Muscle of arm (tissue), 14 donors: ENCODE measurements around the gene DEFB131A. TPM values are rescaled to one million over a fixed set of nuclear protein-coding genes. Genes with fewer than 3 reads are reported as not detected.
"Not testable (repeated sequence)": the region's sequence is repeated elsewhere in the genome, so short reads cannot be mapped to it uniquely, and the experiment has no call there.

Source experiments
- DNase-seq: peaks from one replicate; pipeline ENCODE4 v3.0.0-alpha.2; 2013
- long read RNA-seq, 11 donors: transcript quantifications; one replicate each; lab custom pipeline, GENCODE V29; 2026
- polyA plus RNA-seq, 12 donors: library from polyadenylated mRNA; unstranded; fragments of 120-200 nt; gene quantifications; one replicate each; pipeline ENCODE4 v1.2.1, GENCODE V29; 2013; ENCODE audit not compliant: insufficient read length in 12 of 12

Gene DEFB131A, protein sequence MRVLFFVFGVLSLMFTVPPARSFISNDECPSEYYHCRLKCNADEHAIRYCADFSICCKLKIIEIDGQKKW
- not detected for polyA plus RNA-seq
- long read RNA-seq, donor 1: 0 reads
- long read RNA-seq, donor 2: 0 reads
- long read RNA-seq, donor 3: 0 reads
- long read RNA-seq, donor 4: 0 reads
- long read RNA-seq, donor 5: 0 reads
- long read RNA-seq, donor 6: 0 reads
- long read RNA-seq, donor 7: 0 reads
- long read RNA-seq, donor 8: 0 reads
- long read RNA-seq, donor 9: 0 reads
- long read RNA-seq, donor 10: 0 reads
- long read RNA-seq, donor 11: 0 reads

DNA sequence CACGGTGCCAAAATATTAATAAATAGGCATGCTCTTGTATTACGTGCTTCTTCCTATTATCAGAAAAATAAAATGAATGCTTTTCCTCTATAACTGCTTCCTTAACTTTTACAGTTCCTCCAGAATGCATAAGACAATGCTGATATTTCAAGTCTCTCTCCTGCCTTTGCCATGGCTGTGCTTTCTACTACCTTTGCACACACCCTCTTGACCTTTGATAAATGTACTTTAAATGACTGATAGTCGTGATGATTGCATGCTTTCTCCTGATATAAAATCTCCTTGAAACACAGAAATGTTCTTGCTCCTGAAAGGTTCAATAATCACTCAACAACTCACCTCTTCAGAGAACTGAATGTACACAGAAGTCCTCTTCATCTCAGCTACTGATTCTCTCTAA lies at the start of gene DEFB131A:
Gene DEFB131A (plus strand): TSS at position 301 of the 400 bp plus-strand sequence. CDS start 120 bp downstream, outside the sequence.
- not testable (repeated sequence) for DNase-seq

DNA sequence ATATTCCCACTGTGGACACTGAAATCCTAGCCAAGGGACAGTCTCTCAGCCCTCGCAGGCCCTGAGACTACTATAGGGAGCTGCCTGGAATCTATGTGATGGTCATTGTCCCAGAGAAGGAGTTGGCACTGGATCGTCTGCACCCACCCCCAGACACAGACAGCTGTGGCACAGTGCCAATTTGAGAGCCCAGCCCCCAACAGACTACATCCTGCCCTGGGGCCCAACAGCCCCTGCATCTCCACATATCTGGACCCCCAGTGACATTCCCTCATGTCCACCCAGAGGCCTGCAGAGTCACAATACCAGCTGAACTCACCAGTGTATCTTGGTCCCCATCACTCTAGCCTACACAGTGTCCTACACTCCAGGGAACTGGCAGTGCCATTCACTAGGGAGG lies 38.4 kb upstream of the DEFB131A start:
- not testable (repeated sequence) for DNase-seq

DNA sequence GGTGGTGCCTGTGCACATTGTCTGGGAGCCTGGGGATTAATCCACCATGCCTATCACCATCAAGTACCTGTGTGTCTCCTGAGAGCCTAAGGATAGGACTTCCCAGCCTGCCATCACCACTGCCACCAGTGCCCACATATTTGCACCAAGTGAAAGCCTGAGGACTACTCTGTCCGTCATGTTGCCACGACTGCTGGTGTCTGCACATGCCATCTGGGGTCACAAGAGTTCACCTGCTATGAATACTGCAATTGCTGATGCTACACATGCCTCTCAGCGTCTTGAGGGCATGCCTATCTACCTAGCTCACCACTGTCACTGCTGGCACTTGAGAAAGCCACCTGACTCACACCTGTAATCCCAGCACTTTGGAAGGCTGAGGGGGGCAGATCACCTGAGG lies 37.7 kb upstream of the DEFB131A start:
- DNase-seq: not testable (repeated sequence)

DNA sequence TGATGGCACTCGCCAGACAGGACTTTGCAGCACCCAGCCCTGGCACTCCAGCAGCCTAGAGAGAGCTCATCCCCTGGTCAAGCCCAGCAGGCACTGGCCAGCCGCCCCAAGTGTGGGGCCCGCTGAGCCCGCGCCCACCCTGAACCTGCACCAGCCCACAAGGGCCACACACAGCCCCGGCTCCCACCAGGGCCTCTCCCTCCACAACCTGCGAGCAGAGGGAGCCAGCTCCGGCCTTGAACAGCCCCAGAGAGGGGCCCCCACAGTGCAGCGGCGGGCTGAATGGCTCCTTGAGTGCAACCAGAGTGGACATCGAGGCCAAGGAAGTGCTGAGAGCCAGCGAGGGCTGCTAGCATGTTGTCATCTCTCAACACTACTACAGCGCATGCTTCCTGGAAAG lies 34.4 kb upstream of the DEFB131A start:
- DNase-seq: no peak

DNA sequence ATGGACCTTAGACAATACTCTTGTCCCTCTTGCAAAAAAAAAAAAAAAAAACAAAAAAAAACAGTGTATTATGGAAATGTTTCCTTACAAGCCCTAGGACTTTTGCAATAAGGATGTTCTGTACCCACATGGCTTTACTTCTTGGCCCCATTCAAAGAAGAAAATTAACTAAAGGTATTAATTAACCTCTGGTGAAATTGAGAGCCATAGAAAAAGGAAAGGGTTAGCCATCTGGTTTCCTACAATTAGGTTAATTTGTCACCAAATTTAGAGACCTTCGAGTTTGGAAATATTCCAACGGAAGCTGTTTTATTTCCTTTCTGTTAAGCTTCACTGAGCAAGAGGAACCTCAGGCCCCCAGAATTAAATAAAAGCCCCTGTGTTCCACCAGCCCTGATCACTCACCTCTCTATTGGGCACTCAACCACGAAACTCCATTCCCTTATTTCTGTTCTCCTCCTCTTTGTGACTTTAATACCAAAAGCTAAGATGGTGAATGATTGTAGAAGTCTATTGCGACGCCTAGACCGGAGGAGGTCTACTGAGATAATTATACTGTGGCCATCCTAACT lies 22.2 kb upstream of the DEFB131A start:
- not testable (repeated sequence) for DNase-seq

DNA sequence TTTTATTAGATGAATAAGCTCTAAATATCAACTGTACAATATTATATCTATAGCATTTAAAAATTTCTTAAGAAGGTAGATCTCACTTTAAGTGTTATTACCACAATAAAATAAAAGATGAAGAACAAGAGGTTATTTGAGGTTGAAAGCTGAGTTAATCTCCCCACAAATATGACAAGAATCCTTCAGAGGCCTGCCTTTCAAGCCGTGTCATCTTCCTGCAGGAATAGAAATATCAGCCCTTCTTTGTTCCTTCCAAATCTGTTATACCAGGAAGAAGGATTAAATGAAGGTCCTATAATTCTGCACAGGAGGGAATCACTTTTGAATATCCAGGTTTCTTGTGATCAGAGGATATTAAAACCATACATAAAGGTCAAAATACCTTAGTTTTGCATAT lies 18.3 kb upstream of the DEFB131A start:
- DNase-seq: not testable (repeated sequence)

DNA sequence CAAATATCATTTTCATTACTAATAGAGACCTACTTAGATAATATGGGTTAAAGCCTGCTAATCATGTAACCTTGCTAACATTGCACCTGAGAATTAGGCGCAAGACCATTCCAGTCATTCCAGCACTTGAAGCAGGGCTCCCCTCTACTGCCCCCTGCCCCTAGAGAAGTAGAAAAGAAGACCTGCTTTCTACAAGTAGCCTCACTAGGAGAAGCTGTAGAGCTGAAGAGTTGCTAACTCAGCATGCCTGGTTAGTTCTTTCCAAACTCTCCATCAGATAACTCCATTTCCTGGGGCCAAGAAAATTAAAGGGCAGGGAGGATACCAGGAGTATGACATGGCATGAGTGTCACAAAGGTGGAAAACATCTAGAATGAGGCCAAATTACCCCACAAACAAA lies 14.2 kb upstream of the DEFB131A start:
- DNase-seq: not testable (repeated sequence)

DNA sequence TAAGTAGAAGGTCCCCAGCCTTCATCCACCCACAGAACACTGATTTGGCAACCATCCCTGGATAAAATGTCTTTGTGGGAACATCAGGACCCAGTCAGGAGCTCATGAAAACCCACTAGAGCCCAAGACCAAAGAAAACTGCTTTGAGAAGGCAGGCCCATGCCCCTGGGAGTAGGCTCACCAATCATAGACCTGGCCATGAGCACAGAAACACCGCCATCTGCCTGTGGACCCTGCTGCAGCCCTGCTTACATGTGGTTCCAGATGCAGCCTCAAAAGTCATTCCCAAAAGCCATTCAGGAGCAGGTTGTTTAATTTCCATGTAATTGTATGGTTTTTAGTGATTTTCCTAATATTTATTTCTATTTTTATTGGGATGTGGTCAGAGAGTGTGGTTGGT lies 10.9 kb upstream of the DEFB131A start:
- DNase-seq: not testable (repeated sequence)

DNA sequence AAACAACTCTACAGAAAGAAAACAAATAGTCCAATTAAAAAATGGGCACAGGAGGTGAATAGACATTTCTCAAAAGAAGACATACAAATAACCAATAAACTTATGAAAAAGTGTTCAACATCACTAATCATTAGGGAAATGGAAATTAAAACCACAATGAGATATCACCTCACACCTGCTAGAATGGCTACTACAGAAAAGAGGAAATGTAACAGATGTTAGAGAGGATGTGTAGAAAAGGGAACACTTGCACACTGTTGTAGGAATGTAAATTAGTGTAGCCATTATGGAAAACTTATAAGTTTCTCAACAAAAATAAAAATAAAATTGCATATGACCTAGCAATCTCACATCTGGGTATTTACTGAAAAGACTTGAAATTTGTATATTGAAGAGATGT lies 7.5 kb upstream of the DEFB131A start:
- not testable (repeated sequence) for DNase-seq

DNA sequence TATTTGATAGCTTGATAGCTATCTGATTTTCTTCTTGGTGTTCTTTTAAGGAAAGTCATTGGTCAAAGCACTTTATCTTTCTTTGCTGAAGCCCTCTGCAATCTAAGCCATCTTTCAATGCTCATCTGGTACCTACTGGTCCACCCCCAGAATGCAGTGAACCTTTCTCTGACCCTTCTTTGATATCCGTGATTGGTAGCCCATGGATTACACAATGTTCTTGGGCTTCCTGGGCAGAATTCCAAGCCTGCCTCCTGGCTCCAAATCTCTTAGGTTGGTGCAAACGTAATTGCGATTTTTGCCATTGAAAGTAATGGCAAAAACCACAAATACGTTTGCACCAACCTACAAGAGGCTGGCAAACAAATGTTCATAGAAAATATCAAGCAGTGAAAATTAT lies 1.9 kb upstream of the DEFB131A start:
- DNase-seq: not testable (repeated sequence)

DNA sequence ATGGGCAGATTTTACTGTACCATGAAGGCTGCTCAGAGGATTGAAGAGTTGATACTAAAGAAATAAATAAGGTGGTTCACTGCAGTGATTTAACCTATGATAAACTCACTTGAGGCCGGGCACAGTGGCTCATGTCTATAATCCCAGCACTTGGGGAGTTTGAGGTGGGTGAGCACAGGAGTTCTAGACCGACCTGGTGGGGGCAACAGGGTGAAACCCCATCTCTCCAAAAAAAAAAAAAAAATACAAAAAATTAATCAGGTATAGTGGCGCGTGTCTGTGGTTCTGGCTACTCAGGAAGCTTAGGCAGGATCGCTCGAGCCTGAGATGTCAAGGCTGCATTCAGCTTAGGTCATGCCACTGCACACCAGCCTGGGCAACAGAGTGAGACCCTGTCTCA lies 467 bp downstream of the DEFB131A start:
- DNase-seq: not testable (repeated sequence)

DNA sequence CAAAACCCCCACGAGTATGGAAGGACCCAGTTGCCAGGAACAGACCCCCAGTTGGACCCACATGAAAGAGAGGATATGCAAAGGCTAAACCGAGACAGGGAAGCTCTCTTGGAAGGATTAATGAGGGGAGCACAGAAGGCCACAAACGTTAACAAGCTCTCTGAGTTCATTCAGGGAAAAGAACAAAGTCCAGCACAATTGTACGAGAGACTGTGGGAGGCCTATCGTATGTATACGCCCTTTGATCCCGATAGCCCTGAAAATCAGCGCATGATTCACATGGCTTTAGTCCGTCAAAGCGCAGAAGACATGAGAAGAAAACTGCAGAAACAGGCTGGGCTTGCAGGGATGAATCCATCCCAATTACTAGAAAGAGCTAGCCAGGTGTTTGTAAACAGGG lies 8.0 kb downstream of the DEFB131A start:
- not testable (repeated sequence) for DNase-seq

DNA sequence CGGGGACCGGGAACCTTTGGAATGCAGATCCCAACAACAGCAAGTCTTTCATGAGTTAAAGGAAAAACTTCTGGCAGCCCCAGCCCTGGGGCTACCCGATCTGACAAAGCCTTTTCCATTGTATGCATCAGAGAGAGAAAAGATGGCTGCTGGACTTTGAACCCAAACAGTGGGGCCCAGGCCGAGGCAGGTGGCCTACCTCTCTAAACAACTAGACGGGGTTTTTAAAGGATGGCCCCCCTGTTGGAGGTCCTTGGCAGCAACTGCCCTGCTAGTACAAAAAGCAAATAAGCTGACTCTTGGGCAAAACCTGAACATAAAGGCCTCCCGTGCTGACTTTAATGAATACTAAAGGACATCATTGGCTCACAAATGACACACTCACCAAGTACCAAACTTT lies 10.1 kb downstream of the DEFB131A start:
- not testable (repeated sequence) for DNase-seq

DNA sequence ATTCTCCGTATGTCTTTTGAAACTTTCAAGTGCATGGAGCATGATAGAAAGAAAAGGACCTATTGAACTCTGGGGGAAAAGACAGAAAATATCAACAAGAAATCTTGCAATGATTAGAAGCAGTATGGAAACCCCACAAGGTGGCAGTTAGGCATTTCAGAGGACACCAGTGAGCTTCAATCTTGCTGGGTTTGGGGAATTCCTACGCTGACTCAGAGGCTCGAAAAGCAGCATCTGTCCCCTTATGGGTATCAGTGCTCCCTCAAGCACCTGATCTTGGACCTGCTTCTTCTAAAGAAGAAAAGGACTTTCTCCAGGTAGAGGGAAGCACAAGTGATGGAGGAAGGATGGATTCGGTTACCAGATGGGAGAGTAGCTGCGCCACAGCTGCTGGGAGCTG lies 10.8 kb downstream of the DEFB131A start:
- not testable (repeated sequence) for DNase-seq

DNA sequence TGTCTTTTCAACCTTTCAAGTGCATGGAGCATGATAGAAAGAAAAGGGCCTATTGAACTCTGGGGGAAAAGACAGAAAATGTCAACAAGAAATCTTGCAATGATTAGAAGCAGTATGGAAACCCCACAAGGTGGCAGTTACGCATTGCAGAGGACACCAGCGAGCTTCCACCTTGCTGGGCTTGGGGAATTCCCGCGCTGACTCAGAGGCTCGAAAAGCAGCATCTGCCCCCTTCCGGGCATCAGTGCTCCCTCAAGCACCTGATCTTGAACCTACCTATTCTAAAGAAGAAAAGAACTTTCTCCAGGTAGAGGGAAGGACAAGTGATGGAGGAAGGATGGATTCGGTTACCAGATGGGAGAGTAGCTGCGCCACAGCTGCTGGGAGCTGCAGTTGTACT lies 35.3 kb downstream of the DEFB131A start:
- not testable (repeated sequence) for DNase-seq

DNA sequence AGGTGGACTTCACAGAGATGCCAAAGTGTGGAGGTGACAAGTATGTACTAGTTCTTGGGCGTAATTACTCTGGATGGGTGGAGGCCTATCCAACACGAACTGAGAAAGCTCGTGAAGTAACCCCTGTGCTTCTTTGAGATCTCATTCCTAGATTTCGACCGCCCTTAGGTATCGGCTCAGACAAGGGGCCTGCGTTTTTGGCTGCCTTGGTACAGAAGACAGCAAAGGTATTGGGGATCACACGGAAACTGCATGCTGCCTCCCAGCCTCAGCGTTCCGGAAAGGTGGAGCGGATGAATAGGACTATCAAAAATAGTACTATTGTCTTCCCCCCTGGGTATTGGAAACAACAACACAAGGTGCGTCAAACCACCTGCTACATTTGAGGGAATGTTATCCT lies 35.9 kb downstream of the DEFB131A start:
- not testable (repeated sequence) for DNase-seq

DNA sequence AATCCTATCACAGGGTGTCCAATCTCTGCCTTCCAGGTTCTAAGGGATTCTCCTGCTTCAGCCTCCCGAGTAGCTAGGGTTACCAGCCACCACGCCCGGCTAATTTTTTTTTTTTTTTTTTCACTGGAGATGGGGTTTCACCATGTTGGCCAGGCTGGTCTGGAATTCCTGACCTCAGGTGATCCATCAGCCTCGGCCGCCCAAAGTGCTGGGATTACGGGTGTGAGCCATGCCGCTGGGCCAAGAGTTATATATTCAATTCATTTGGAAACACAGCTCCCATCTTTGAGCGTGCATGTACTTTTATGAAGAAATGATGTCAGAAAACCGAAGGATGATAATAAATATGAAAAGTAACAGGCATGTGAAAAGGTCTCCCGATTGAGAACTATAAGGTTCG lies 38.7 kb downstream of the DEFB131A start:
- DNase-seq: not testable (repeated sequence)

DNA sequence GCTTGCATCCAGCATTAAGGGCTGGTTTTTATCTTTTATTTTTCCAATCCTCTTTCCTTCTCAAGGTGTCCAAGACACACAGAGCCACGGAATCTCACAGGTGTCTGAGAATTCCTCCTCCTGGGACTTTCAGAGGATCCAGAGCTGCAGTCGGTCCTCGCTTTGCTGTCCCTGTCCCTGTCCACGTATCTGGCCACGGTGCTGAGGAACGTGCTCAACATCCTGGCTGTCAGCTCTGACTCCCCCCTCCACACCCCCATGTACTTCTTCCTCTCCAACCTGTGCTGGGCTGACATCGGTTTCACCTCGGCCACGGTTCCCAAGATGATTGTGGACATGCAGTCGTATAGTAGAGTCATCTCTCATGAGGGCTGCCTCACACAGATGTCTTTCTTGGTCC lies 39.5 kb downstream of the DEFB131A start:
- DNase-seq: not testable (repeated sequence)

DNA sequence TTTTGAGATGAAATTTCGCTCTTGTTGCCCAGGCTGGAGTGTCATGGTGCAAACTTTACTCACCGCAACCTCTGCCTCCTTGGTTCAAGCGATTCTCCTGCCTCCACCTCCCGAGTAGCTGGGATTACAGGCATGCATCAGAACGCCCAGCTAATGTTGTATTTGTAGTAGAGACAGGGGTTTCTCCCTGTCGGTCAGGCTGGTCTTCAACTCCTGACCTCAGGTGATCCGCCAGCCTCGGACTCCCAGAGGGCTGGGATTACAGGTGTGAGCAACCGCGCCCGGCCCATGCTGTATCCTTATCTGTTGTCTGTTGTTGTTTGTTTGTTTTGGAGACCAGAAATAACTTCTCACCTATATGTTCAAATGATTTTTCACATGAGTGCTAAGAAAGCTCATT lies 42.7 kb downstream of the DEFB131A start:
- DNase-seq: not testable (repeated sequence)

DNA sequence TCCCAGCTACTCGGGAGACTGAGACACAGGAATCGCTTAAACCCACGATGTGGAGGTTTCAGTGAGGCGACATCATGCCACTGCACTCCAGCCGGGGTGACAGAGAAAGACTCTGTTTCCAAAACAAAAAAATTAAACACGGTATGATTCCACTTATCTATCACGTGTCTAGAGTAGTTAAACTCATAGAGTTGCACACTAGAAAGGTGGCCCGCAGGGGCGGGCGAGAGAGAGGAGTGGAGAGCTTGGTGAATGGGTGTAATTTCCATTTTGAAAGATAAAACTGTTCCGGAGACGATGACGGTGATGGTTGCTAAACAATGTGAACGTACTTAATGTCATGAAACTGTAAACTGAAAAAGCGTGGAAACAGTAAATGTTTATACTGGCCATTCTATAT lies 44.6 kb downstream of the DEFB131A start:
- DNase-seq: not testable (repeated sequence)

DNA sequence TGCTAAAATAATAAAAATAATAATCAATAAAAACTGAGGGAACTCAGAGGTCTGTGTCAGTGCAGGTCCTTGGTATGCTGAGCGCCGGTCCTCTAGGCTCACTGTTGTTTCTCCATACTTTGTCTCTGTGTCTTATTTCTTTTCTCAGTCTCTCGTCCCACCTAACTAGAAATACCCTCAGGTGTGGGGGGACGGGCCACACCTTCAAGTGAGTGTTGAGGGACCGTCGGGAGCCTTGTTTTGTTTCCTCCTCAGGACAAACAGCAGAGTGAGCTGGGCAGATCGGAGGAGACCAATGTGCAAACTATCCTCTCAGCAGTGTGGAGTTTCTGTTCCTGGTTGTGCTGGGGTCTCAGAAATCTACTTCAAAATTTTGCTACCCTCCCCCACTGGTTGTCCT lies 46.3 kb downstream of the DEFB131A start:
- not testable (repeated sequence) for DNase-seq

DNA sequence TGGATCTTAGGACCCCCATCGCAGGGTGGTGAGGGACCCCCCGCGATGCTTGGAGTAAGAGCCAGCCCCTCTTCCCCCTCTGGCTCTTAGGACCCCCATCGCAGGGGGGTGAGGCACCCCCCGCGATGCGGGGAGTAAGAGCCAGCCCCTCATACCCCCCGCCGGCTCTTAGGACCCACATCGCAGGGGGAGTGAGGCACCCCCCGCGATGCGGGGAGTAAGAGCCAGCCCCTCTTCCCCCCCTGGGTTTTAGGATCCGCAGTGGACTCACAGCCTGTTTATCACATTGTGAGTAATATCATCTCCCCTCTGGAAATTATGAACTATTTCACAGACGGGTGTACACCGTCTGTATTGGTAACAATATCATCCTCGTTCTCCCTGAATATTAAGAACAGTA lies 46.8 kb downstream of the DEFB131A start:
- DNase-seq: not testable (repeated sequence)

DNA sequence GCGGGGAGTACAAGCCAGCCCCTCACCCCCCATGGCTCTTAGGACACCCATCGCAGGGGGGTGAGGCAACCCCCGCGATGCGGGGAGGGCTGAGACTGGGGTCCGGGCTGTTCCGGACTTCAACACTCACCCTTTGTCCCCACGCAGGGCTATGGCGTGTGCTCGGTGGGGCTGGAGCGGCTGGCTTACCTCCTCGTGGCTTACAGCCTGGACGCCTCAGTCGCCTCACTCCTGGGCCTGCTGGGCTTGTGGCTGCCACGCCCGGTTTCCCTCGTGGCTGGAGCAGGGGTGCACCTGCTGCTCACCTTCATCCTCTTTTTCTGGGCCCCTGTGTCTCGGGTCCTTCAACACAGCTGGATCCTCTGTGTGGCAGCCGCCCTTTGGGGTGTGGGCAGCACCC lies 49.4 kb downstream of the DEFB131A start:
- not testable (repeated sequence) for DNase-seq
